Measurements from ENCODE around the gene C2orf78.

DNA sequence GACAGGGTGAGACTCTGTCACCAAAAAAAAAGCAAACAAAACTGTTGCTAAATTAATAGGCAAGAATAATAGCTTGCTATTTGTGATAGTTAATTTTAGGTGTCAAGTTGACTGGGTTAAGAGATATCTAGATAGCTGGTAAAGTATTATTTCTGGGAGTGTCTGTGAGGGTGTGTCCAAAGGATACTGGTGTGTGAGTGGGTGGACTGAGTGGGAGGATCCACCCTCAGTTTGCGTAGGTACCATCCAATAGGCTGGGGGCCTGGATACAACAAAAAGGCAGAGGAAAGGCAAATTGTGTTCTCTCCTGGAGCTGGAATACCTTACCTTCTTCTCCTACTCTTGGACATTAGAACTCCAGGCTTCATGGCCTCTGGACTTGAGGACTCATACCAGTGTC, 19.0 kb upstream of the C2orf78 start:
- TF ChIP-seq POLR2A (IDR thresholded peaks at IDR 0.05) = no peak
- TF ChIP-seq, protein P1, sequence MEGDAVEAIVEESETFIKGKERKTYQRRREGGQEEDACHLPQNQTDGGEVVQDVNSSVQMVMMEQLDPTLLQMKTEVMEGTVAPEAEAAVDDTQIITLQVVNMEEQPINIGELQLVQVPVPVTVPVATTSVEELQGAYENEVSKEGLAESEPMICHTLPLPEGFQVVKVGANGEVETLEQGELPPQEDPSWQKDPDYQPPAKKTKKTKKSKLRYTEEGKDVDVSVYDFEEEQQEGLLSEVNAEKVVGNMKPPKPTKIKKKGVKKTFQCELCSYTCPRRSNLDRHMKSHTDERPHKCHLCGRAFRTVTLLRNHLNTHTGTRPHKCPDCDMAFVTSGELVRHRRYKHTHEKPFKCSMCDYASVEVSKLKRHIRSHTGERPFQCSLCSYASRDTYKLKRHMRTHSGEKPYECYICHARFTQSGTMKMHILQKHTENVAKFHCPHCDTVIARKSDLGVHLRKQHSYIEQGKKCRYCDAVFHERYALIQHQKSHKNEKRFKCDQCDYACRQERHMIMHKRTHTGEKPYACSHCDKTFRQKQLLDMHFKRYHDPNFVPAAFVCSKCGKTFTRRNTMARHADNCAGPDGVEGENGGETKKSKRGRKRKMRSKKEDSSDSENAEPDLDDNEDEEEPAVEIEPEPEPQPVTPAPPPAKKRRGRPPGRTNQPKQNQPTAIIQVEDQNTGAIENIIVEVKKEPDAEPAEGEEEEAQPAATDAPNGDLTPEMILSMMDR (IDR thresholded peaks at IDR 0.05) = no peak
